Stomach (tissue), 9 donors: Measurements from ENCODE around the gene PTPRS. TPM values are rescaled to one million over a fixed set of nuclear protein-coding genes. Genes with fewer than 3 reads are reported as not detected.
"Not testable (repeated sequence)": the region's sequence is repeated elsewhere in the genome, so short reads cannot be mapped to it uniquely, and the experiment has no call there.

Source experiments
- DNase-seq, 2 donors: peaks; one replicate each; pipeline versions ENCODE4 v3.0.0 to v3.0.0-alpha.2; 2013 to 2019
- H3K27ac ChIP-seq, 5 donors: fragments of 200-600 bp in 4 of 5; sonication (generic) in 4 of 5; one replicate each; pipeline ENCODE4 v1.5.1; 2013 to 2019; ENCODE audit warnings: mild to moderate bottlenecking in 1 of 5, moderate library complexity in 1 of 5
- H3K27me3 ChIP-seq, 3 donors: fragments of 200-600 bp; sonication (generic); one replicate each; pipeline ENCODE4 v1.5.1; 2017 to 2019; ENCODE audit warnings: mixed run types in 1 of 3
- H3K36me3 ChIP-seq, 4 donors: fragments of 200-600 bp; sonication (generic); 1 replicate in 3 of 4; 2 replicates in 1 of 4; pipeline ENCODE4 v1.5.1; 2016 to 2019
- H3K4me1 ChIP-seq, 4 donors: fragments of 200-600 bp; sonication (generic); one replicate each; pipeline ENCODE4 v1.5.1; 2016 to 2019
- H3K4me3 ChIP-seq, 4 donors: fragments of 200-600 bp; sonication (generic) in 3 of 4; one replicate each; pipeline ENCODE4 v1.5.1; 2016 to 2019; ENCODE audit warnings: mild to moderate bottlenecking in 1 of 4
- H3K9me3 ChIP-seq, 4 donors: fragments of 200-600 bp; sonication (generic); one replicate each; pipeline ENCODE4 v1.5.1; 2016 to 2019
- EP300 ChIP-seq: sonication (generic); formaldehyde crosslinking; IDR thresholded peaks from one replicate; pipeline ENCODE4 v1.6.1; 2017; ENCODE audit warnings: antibody characterized with exemption
- POLR2A ChIP-seq, 4 donors: fragments of 450-650 bp; IDR thresholded peaks; one replicate each; pipeline ENCODE4 v1.6.1; 2016; ENCODE audit warnings: antibody characterized with exemption in 4 of 4, control low read depth in 2 of 4, mild to moderate bottlenecking in 1 of 4, moderate library complexity in 1 of 4
- POLR2AphosphoS5 ChIP-seq, 3 donors: sonication (generic); formaldehyde crosslinking; IDR thresholded peaks; one replicate each; pipeline ENCODE4 v1.6.1; 2016; ENCODE audit warnings: antibody characterized with exemption in 3 of 3
- WGBS, 5 donors: extraction: QIAGEN DNeasy Blood & Tissue Kit in 3 of 5; methylation state at CpG; one replicate each; pipeline versions ENCODE4 v1.1.5 to v1.1.7; 2013 to 2018; 5-methylcytosine and 5-hydroxymethylcytosine counted together
- intact Hi-C: fragments of 100-400 bp; cut with DNase I; formaldehyde crosslinking; loops from one replicate; pipeline ENCODE4 v1.15.1; 2023; ENCODE audit warnings: low total_unique reads
- polyA plus RNA-seq, 3 donors: library from polyadenylated mRNA; stranded (reverse); fragments of 200-250 nt; gene quantifications; one replicate each; pipeline ENCODE4 v1.2.3, GENCODE V29; 2013
- total RNA-seq, 5 donors: library from RNA; depleted of rRNA; stranded (reverse); fragments of >200 nt; gene quantifications; one replicate each; pipeline versions ENCODE4 v1.1.0 to v1.2.3, GENCODE V29; 2014 to 2016
- TF ChIP-seq, protein P1 (sequence below), 7 experiments: fragments of 450-650 bp in 4 of 7; fragments of 200-600 bp in 3 of 7; sonication (generic) in 3 of 7; IDR thresholded peaks; one replicate each; pipeline ENCODE4 v1.5.1; 2016 to 2019; ENCODE audit warnings: antibody characterized with exemption in 7 of 7, control low read depth in 2 of 7, mild to moderate bottlenecking in 1 of 7
- donor health status: healthy with polysubstance abuse.
- donor health status: Bipolar disorder and iron deficiency.
- donor health status: healthy.

PTPRS gene
- total and polyA plus RNA-seq, 8 donors = 6.9 to 142 (median 57.1) TPM

GRCh38 chr19:5331790-5332189 is 8.8 kb downstream of the PTPRS start:
- no peak for DNase-seq
- no peaks in the 10 kb centered on the region for H3K4me1 ChIP-seq
- no peaks in the 10 kb centered on the region for H3K36me3 ChIP-seq
- H3K4me3 ChIP-seq = no peak overlapping the region
- H3K9me3 ChIP-seq = no peaks in the 10 kb centered on the region
- H3K27me3 ChIP-seq = peaks cover 0 to 48% (median 12%) of the 10 kb centered on the region in 3 donors
- intact Hi-C loops = no loop called here
- TF ChIP-seq POLR2AphosphoS5 (IDR thresholded peaks at IDR 0.05) (no peak), POLR2A (IDR thresholded peaks at IDR 0.05) (no peak), EP300 (no peak)
- TF ChIP-seq, protein P1, sequence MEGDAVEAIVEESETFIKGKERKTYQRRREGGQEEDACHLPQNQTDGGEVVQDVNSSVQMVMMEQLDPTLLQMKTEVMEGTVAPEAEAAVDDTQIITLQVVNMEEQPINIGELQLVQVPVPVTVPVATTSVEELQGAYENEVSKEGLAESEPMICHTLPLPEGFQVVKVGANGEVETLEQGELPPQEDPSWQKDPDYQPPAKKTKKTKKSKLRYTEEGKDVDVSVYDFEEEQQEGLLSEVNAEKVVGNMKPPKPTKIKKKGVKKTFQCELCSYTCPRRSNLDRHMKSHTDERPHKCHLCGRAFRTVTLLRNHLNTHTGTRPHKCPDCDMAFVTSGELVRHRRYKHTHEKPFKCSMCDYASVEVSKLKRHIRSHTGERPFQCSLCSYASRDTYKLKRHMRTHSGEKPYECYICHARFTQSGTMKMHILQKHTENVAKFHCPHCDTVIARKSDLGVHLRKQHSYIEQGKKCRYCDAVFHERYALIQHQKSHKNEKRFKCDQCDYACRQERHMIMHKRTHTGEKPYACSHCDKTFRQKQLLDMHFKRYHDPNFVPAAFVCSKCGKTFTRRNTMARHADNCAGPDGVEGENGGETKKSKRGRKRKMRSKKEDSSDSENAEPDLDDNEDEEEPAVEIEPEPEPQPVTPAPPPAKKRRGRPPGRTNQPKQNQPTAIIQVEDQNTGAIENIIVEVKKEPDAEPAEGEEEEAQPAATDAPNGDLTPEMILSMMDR (IDR thresholded peaks at IDR 0.05) = no peak
- WGBS, 5 donors = 74 to 88% (median 79%) methylated on average over 13 of the region's 13 CpGs
- no peak overlapping the region for H3K27ac ChIP-seq

GRCh38 chr19:5330307-5330720 is 10.3 kb downstream of the PTPRS start:
- no peaks in the 10 kb centered on the region for H3K36me3 ChIP-seq
- TF ChIP-seq POLR2A (IDR thresholded peaks at IDR 0.05) (no peak), POLR2AphosphoS5 (IDR thresholded peaks at IDR 0.05) (no peak), EP300 (no peak)
- TF ChIP-seq, protein P1 (IDR thresholded peaks at IDR 0.05) = no peak
- intact Hi-C loops = no loop called here
- H3K27me3 ChIP-seq = peaks cover 0 to 33% (median 5%) of the 10 kb centered on the region in 3 donors
- WGBS, 5 donors = 73 to 84% (median 80%) methylated on average over 10 of the region's 10 CpGs
- no peak for DNase-seq
- no peak overlapping the region for H3K27ac ChIP-seq
- no peak overlapping the region for H3K4me3 ChIP-seq
- H3K4me1 ChIP-seq = no peaks in the 10 kb centered on the region
- peaks cover 0 to under 1% (median 0%) of the 10 kb centered on the region in 4 donors for H3K9me3 ChIP-seq

GRCh38 chr19:5329141-5329540 is 11.5 kb downstream of the PTPRS start:
- no peaks in the 10 kb centered on the region for H3K36me3 ChIP-seq
- no peak overlapping the region for H3K4me3 ChIP-seq
- DNase-seq = no peak
- H3K9me3 ChIP-seq = peaks cover 0 to 11% (median 7%) of the 10 kb centered on the region in 4 donors
- TF ChIP-seq POLR2A (IDR thresholded peaks at IDR 0.05) = no peak
- TF ChIP-seq EP300 = no peak
- TF ChIP-seq, protein P1 (IDR thresholded peaks at IDR 0.05) = no peak
- TF ChIP-seq POLR2AphosphoS5 (IDR thresholded peaks at IDR 0.05) = no peak
- WGBS, 5 donors = 84 to 95% (median 91%) methylated on average over 11 of the region's 11 CpGs
- H3K27ac ChIP-seq = no peak overlapping the region
- peaks cover 0 to 21% (median 0%) of the 10 kb centered on the region in 3 donors for H3K27me3 ChIP-seq
- H3K4me1 ChIP-seq = no peaks in the 10 kb centered on the region
- intact Hi-C loops = no loop called here

DNA sequence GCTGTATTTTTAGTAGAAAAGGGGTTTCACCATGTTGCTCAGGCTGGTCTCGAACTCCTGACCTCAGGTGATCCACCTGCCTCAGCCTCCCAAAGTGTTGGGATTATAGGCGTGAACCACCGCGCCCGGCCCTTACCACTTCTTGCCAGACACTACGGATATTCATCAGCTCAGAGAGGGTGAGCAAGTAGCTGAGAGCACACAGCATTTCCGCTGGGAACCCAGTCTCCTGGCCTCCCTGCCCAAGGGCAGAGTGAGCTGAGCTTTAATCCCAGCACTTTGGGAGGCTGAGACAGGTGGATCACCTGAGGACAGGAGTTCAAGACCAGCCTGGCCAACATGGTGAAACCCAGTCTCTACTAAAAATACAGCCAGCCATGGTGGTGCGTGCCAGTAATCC is 12.2 kb downstream of the PTPRS start:
- H3K36me3 ChIP-seq, intact Hi-C loops, H3K27ac ChIP-seq, H3K4me3 ChIP-seq, H3K4me1 ChIP-seq, DNase-seq: not testable (repeated sequence)
- Histone ChIP-seq H3K9me3 (peaks cover 0 to 11% (median 7%) of the 10 kb centered on the region in 4 donors), H3K27me3 (peaks cover 0 to 17% (median 0%) of the 10 kb centered on the region in 3 donors)
- 85 to 96% (median 95%) methylated on average over 7 to 8 of the region's 8 CpGs for WGBS, 5 donors

DNA sequence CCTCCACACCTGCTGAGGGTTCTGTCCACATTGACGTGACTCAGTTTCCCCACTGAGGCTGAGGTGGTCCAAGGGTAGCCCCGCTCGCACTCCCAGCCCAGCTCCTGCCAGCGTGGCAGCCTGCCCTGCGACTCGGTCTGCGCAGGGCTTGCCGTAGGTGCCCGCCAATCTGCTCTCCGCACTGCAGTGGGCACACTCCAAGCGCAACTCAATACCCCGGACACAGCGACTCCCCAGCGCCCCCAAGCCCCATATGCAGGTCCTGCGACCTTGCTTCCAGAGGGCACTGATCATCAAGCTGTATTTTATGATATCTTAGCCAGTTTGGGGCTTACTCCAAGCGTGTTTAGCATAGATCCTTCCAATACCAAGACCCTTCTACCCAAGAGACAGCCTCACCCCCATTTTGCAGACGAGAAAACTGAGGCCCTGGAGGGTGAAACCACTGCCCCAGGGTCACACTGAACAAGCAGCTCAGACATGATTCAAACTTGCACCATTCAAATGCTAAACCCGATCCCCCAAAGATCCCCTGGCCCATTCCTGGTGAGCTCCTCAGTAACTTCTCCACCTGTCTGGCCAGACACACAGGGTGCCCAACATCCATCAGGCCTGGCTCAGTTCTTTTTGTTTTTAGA is 13.5 kb downstream of the PTPRS start:
- WGBS, 5 donors = 77 to 82% (median 80%) methylated on average over 18 of the region's 18 CpGs
- Histone ChIP-seq H3K27me3 (peaks cover 0 to 15% (median 0%) of the 10 kb centered on the region in 3 donors), H3K9me3 (peaks cover 0 to 11% (median 7%) of the 10 kb centered on the region in 4 donors), H3K27ac (no peak overlapping the region), H3K36me3 (no peaks in the 10 kb centered on the region), H3K4me1 (no peaks in the 10 kb centered on the region), H3K4me3 (no peak overlapping the region)
- intact Hi-C loops = no loop called here
- no peak for DNase-seq
- TF ChIP-seq, protein P1 (IDR thresholded peaks at IDR 0.05) = no peak
- TF ChIP-seq POLR2AphosphoS5 (IDR thresholded peaks at IDR 0.05) (no peak), POLR2A (IDR thresholded peaks at IDR 0.05) (no peak), EP300 (no peak)
